Fibroblast of the aortic adventitia (primary cell): ENCODE results near the gene LRGUK. TPM values are rescaled to one million over a fixed set of nuclear protein-coding genes. Genes with fewer than 3 reads are reported as not detected.

Experiments
- DNase-seq: peaks from one replicate; pipeline ENCODE4 v3.0.0-alpha.2; 2010; ENCODE audit warnings: low read depth
- H3K4me3 ChIP-seq: 2 replicates; pipeline ENCODE4 v1.5.1; 2011; ENCODE audit warnings: low read depth, mild to moderate bottlenecking, control low read depth, low read length, moderate library complexity
- total RNA-seq: library from RNA; depleted of rRNA; stranded (reverse); fragments of >200 nt; gene quantifications from 2 replicates; pipeline ENCODE4 v1.2.3, GENCODE V29; 2012; ENCODE audit warnings: low replicate concordance
- TF ChIP-seq, protein P1 (sequence below): IDR thresholded peaks from 2 replicates; pipeline ENCODE4 v1.5.1; 2011; ENCODE audit warnings: mild to moderate bottlenecking, low read length, control low read depth, inconsistent platforms; ENCODE audit not compliant: insufficient read depth

The LRGUK gene
- total RNA-seq, 1 donor = 0.09 TPM

DNA sequence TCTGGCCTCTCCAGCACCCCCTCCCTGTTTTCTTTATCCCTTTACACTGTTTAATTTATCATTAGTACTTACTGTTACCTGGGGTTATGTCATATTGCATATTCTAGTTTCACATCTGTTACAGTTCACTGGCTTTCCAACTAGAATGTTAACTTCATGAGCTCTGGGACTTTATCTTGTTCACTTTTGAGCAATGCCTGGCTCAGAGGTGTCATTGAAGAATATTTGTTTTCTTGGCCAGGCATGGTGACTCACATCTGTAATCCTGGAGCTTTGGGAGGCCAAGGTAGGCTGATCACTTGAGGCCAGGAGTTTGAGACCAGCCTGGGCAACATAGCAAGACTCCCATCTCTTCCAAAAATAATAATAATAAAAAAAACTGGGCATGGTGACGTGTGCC is 40.7 kb downstream of the LRGUK start:
- H3K4me3 ChIP-seq = no peak overlapping the region
- DNase-seq = no peak
- TF ChIP-seq, protein P1, sequence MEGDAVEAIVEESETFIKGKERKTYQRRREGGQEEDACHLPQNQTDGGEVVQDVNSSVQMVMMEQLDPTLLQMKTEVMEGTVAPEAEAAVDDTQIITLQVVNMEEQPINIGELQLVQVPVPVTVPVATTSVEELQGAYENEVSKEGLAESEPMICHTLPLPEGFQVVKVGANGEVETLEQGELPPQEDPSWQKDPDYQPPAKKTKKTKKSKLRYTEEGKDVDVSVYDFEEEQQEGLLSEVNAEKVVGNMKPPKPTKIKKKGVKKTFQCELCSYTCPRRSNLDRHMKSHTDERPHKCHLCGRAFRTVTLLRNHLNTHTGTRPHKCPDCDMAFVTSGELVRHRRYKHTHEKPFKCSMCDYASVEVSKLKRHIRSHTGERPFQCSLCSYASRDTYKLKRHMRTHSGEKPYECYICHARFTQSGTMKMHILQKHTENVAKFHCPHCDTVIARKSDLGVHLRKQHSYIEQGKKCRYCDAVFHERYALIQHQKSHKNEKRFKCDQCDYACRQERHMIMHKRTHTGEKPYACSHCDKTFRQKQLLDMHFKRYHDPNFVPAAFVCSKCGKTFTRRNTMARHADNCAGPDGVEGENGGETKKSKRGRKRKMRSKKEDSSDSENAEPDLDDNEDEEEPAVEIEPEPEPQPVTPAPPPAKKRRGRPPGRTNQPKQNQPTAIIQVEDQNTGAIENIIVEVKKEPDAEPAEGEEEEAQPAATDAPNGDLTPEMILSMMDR = no peak

DNA sequence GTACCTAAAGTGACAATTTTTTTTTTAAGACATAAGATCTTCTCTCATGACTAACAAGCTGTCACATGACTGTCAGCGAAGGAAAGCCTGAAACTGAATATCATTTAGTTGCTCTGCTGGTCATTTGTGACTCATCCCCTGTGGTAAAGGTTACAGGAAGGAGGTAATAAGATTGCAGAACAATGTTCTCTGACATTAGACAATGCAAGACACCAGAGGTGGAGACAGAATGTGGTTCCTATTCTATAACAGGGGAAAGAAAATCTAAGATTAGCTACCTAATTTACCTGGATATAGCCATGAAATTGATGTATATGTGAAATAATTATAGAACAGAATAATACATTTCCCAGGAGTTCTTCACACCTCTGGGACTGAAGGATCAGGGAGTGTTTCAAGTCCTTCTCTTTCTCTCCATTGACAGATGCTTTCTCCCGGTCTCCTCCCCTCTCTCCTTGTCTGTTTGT is 47.7 kb downstream of the LRGUK start:
- TF ChIP-seq, protein P1 = no peak
- H3K4me3 ChIP-seq = no peak overlapping the region
- DNase-seq = peak; percentile 61

DNA sequence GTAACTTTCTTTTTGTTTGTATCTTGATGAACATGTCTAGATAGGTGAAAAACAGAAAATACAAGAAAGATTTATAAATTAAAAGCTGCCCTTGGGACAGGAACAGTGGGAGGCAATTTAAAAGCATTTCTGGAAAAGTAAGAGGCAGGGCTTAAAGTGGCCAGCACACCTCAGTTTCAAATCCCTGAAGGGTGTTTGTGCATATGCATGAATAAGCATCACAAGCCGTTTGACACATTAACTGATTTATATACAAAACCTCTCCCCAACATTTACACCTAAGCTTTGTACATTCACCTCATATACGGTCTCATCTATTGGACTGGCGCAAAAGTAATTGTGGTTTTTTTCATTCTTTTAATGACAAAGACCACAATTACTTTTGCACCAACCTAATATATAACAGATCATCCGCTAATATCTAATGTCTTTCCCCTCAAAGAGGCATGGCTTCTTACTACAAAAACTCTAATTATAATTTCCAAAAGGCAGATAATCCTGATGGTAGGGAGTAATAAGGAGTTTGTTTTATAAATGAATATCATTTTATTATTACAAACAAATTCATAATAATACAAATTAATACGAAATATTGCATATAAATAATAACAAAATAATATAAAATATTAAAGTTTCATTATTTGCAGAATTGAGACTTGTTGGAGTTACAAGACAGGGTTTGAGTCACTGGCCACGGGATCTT is 48.3 kb downstream of the LRGUK start:
- H3K4me3 ChIP-seq = no peak overlapping the region
- no peak for DNase-seq
- TF ChIP-seq, protein P1 = no peak

DNA sequence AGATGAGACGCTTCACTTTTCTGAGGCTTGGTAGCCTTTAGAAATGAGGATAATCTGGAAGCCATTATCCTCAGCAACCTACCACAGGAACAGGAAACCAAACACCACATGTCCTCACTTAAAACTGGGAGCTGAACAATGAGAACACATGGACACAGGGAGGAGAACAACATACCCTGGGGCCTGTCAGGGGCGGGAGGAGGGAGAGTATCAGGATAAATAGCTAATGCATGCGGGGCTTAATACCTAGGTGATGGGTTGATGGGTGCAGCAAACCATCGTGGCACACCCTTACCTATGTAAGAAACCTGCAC is 48.9 kb downstream of the LRGUK start:
- TF ChIP-seq, protein P1 = no peak
- no peak for DNase-seq
- H3K4me3 ChIP-seq = no peak overlapping the region

DNA sequence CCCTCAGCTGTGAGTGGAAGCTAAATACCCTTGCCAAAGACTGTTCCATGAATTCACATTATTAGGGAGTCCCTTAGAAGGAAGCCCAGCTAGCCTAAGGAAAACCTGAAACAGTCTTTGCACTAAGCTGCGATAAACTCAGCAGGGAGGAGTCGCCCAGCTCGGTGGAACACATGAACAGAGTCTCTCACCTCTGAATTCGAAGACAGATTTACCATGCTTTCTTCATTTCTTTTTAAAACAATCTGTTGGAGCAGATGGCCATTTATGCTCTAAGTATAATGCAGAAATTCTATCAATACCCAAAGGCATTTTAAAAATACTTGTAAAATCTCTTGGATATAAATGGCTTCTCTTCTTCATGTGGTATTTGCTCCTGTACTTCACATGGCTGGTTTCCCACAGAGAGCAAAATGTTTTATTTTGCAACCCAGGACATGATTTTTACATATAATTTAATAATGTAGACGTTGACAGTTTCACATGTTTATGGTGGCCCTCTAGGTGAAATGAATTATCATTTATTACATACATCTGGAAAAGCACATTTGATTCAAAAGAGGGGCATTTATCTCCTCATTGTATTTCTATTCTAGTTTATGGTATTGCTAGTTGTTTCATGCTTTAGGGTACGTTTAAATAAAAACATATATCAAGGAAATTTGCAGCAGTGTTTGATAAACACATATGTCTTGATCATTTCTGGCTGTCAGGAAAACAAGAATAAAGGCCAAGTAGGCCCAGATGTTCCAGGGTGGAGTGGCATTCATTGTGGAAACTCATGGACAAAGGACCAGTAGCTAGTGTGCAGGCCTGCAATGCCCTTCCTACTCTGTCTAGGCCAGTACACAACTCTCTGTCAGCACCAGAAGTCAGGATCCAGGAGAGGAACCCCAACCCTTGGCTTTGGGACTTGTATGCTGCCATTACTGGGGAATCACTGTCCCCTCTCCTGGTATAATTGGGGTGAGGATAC is 52.2 kb downstream of the LRGUK start:
- DNase-seq = no peak
- TF ChIP-seq, protein P1 = no peak
- H3K4me3 ChIP-seq = no peak overlapping the region

DNA sequence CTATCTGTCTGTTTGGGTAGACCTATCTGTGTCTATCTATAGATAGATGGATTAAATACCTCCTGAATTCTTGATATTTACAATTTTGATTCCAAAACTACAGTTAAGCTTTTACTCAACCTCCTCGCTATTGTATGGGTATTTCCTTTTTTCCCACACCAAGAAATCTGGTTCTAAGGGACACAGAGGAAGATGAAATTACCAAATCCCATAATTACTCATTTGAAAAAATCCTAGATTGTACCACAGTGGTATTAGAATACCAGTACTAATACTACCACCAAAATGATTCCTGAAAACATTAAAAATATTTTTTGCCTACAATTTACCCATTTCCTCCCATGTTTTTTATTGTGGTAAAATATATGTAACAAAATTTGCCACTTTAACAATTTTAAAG is 53.2 kb downstream of the LRGUK start:
- no peak overlapping the region for H3K4me3 ChIP-seq
- DNase-seq = no peak
- TF ChIP-seq, protein P1 = no peak
